OCI-LY7 (cell line): ENCODE results near the gene NCKAP5.

Experiments used
- CTCF ChIP-seq: fragments of 200-600 bp; sonication (generic); conservative IDR thresholded peaks from 2 replicates; pipeline ENCODE4 v1.5.1; 2014; ENCODE audit warnings: mild to moderate bottlenecking, antibody characterized with exemption, low read length, moderate library complexity, mixed read lengths
- EZH2phosphoT487 ChIP-seq: fragments of 200-600 bp; sonication (generic); IDR thresholded peaks from 2 replicates; pipeline ENCODE4 v1.6.1; 2018; ENCODE audit warnings: low read depth, borderline replicate concordance, mild to moderate bottlenecking, mixed run types, antibody characterized with exemption, low read length, moderate library complexity, mixed read lengths

GRCh38 chr2:133574620-133575019 lies 6.4 kb upstream of the NCKAP5 start:
- TF ChIP-seq CTCF (no peak), EZH2phosphoT487 (no peak)
